Activated CD8-positive, alpha-beta memory T cell treated with anti-CD3 and anti-CD28 coated beads, Interleukin-2, amount 50 U/mL, for 1 hour (primary cell): ENCODE results near the gene FBLN7.
"Not testable (repeated sequence)": the region's sequence is repeated elsewhere in the genome, so short reads cannot be mapped to it uniquely, and the experiment has no call there.

Experiments used
- DNase-seq: peaks from one replicate; pipeline ENCODE4 v3.0.0-alpha.2; 2020; ENCODE audit errors: extremely low read depth

Gene FBLN7

GRCh38 chr2:112184121-112184520 lies 45.9 kb downstream of the FBLN7 start:
- DNase-seq = no peak

- no peak for DNase-seq
Observed at GRCh38 chr2:112185131-112185530, 46.9 kb downstream of the FBLN7 start.

- DNase-seq = no peak
Observed at GRCh38 chr2:112187046-112187715, 49.0 kb downstream of the FBLN7 start.

GRCh38 chr2:112187805-112188596 lies 49.8 kb downstream of the FBLN7 start:
- peak; percentile 64 for DNase-seq

- DNase-seq = no peak
Observed at GRCh38 chr2:112189001-112189556, 50.9 kb downstream of the FBLN7 start.

- no peak for DNase-seq
Observed at GRCh38 chr2:112194028-112194427, 55.8 kb downstream of the FBLN7 start.

- DNase-seq = no peak
Observed at GRCh38 chr2:112194482-112194881, 56.3 kb downstream of the FBLN7 start.

- DNase-seq = no peak
Observed at GRCh38 chr2:112195167-112195766, 57.1 kb downstream of the FBLN7 start.

GRCh38 chr2:112195950-112196349 lies 57.8 kb downstream of the FBLN7 start:
- no peak for DNase-seq

- DNase-seq = no peak
Observed at GRCh38 chr2:112197868-112198267, 59.7 kb downstream of the FBLN7 start.

GRCh38 chr2:112198780-112199179 lies 60.6 kb downstream of the FBLN7 start:
- no peak for DNase-seq

- no peak for DNase-seq
Observed at GRCh38 chr2:112199188-112199587, 61.0 kb downstream of the FBLN7 start.

GRCh38 chr2:112201696-112202430 lies 63.7 kb downstream of the FBLN7 start:
- no peak for DNase-seq

GRCh38 chr2:112204411-112204810 lies 66.2 kb downstream of the FBLN7 start:
- no peak for DNase-seq

GRCh38 chr2:112207905-112208304 lies 69.7 kb downstream of the FBLN7 start:
- DNase-seq = not testable (repeated sequence)

GRCh38 chr2:112216167-112216566 lies 78.0 kb downstream of the FBLN7 start:
- DNase-seq = no peak

GRCh38 chr2:112217854-112218253 lies 79.7 kb downstream of the FBLN7 start:
- DNase-seq = no peak

GRCh38 chr2:112220186-112220585 lies 82.0 kb downstream of the FBLN7 start:
- DNase-seq = no peak

- no peak for DNase-seq
Observed at GRCh38 chr2:112220831-112221230, 82.6 kb downstream of the FBLN7 start.

- no peak for DNase-seq
Observed at GRCh38 chr2:112229348-112229747, 91.2 kb downstream of the FBLN7 start.

- no peak for DNase-seq
Observed at GRCh38 chr2:112230371-112230770, 92.2 kb downstream of the FBLN7 start.
